GM12872 (cell line): ENCODE data around the gene BRSK2.

ENCODE experiments used
- CTCF ChIP-seq: IDR thresholded peaks from 3 replicates; pipeline ENCODE4 v1.5.1; 2011; ENCODE audit warnings: low read depth, mild to moderate bottlenecking, low read length, moderate library complexity; ENCODE audit not compliant: insufficient read depth

The BRSK2 gene

GRCh38 chr11:1422481-1422880, 32.7 kb downstream of the BRSK2 start:
- TF ChIP-seq CTCF: no peak

- no peak for TF ChIP-seq CTCF
Measured at GRCh38 chr11:1422981-1423380, 33.2 kb downstream of the BRSK2 start.

GRCh38 chr11:1425006-1425405, 35.3 kb downstream of the BRSK2 start:
- TF ChIP-seq CTCF: no peak

GRCh38 chr11:1425439-1425838, 35.7 kb downstream of the BRSK2 start:
- no peak for TF ChIP-seq CTCF

- no peak for TF ChIP-seq CTCF
Measured at GRCh38 chr11:1428762-1429316, 39.1 kb downstream of the BRSK2 start.

- no peak for TF ChIP-seq CTCF
Measured at GRCh38 chr11:1433568-1433967, 43.8 kb downstream of the BRSK2 start.

GRCh38 chr11:1433977-1434640, 44.4 kb downstream of the BRSK2 start:
- TF ChIP-seq CTCF: no peak
